SW480 (cell line): ENCODE measurements around the gene PRR5L.

Experiments used
- DNase-seq: peaks from one replicate; pipeline ENCODE4 v3.0.0-alpha.2; 2016; ENCODE audit warnings: low spot score

Gene PRR5L

GRCh38 chr11:36326524-36327419 is 30.7 kb downstream of the PRR5L start:
- DNase-seq, result no peak

GRCh38 chr11:36328966-36329673 is 33.0 kb downstream of the PRR5L start:
- no peak for DNase-seq

GRCh38 chr11:36330411-36330810 is 34.3 kb downstream of the PRR5L start:
- DNase-seq, result no peak

- no peak for DNase-seq
These were observed 37.4 kb downstream of the PRR5L start for GRCh38 chr11:36333468-36333867.

GRCh38 chr11:36333897-36334296 is 37.8 kb downstream of the PRR5L start:
- DNase-seq, result peak; percentile 58

- DNase-seq, result no peak
These were observed 43.8 kb downstream of the PRR5L start for GRCh38 chr11:36339888-36340287.

- no peak for DNase-seq
These were observed 44.8 kb downstream of the PRR5L start for GRCh38 chr11:36340897-36341296.

GRCh38 chr11:36341915-36342314 is 45.8 kb downstream of the PRR5L start:
- no peak for DNase-seq

- DNase-seq, result no peak
These were observed 46.2 kb downstream of the PRR5L start for GRCh38 chr11:36342327-36342726.

- DNase-seq, result no peak
These were observed 47.3 kb downstream of the PRR5L start for GRCh38 chr11:36343436-36343835.

GRCh38 chr11:36345084-36345511 is 49.0 kb downstream of the PRR5L start:
- no peak for DNase-seq

- no peak for DNase-seq
These were observed 49.5 kb downstream of the PRR5L start for GRCh38 chr11:36345535-36346141.

- DNase-seq, result no peak
These were observed 50.7 kb downstream of the PRR5L start for GRCh38 chr11:36346562-36347383.

- DNase-seq, result no peak
These were observed 51.4 kb downstream of the PRR5L start for GRCh38 chr11:36347384-36347906.

- no peak for DNase-seq
These were observed 53.5 kb downstream of the PRR5L start for GRCh38 chr11:36349351-36350136.

- DNase-seq, result no peak
These were observed 54.0 kb downstream of the PRR5L start for GRCh38 chr11:36350137-36350513.

GRCh38 chr11:36352922-36353321 is 56.8 kb downstream of the PRR5L start:
- DNase-seq, result peak; percentile 55

GRCh38 chr11:36354221-36355003 is 58.3 kb downstream of the PRR5L start:
- DNase-seq, result no peak

GRCh38 chr11:36356201-36356600 is 60.1 kb downstream of the PRR5L start:
- DNase-seq, result no peak

- DNase-seq, result no peak
These were observed 61.7 kb downstream of the PRR5L start for GRCh38 chr11:36357831-36358230.
